Psoas muscle (tissue), 8 donors: ENCODE data around the gene GDF2. TPM values are rescaled to one million over a fixed set of nuclear protein-coding genes. Genes with fewer than 3 reads are reported as not detected.

Source experiments
- ATAC-seq, 4 donors: fragments of 200-7000 bp; cut with Tn5 transposase; one replicate each; pipeline ENCODE4 v1.9.1; 2020; ENCODE audit warnings: moderate library complexity in 3 of 4, mild to moderate bottlenecking in 2 of 4
- DNase-seq, 2 donors: peaks; one replicate each; pipeline ENCODE4 v3.0.0-alpha.2; 2020
- H3K27ac ChIP-seq: fragments of 200-600 bp; one replicate; pipeline ENCODE4 v1.8.0; 2022
- H3K27me3 ChIP-seq, 3 donors: fragments of 200-600 bp in 1 of 3; one replicate each; pipeline versions ENCODE4 v1.6.1 to v1.8.0; 2013 to 2022; ENCODE audit warnings: low read length in 2 of 3, mild to moderate bottlenecking in 2 of 3, moderate library complexity in 1 of 3; ENCODE audit not compliant: insufficient read depth in 3 of 3
- H3K36me3 ChIP-seq, 2 donors: fragments of 200-600 bp in 1 of 2; one replicate each; pipeline versions ENCODE4 v1.6.1 to v1.8.0; 2013 to 2022; ENCODE audit warnings: low read depth in 1 of 2, mild to moderate bottlenecking in 1 of 2, moderate library complexity in 1 of 2; ENCODE audit not compliant: insufficient read depth in 1 of 2
- H3K4me1 ChIP-seq: fragments of 200-600 bp; one replicate; pipeline ENCODE4 v1.8.0; 2022
- H3K4me3 ChIP-seq: fragments of 200-600 bp; one replicate; pipeline ENCODE4 v1.8.0; 2022; ENCODE audit warnings: mild to moderate bottlenecking
- H3K9me3 ChIP-seq: fragments of 200-600 bp; one replicate; pipeline ENCODE4 v1.8.0; 2022
- WGBS, 3 donors: extraction: QIAGEN DNeasy Blood & Tissue Kit; methylation state at CpG; one replicate each; pipeline versions ENCODE4 v1.1.6 to v1.1.7; 2013; 5-methylcytosine and 5-hydroxymethylcytosine counted together
- intact Hi-C, 2 donors: fragments of 100-400 bp; cut with DNase I; formaldehyde crosslinking; loops; one replicate each; pipeline versions ENCODE4 v1.11.0 to v1.14.2; 2022
- polyA plus RNA-seq, 3 donors: library from polyadenylated mRNA; stranded (reverse); fragments of 200-250 nt; gene quantifications; one replicate each; pipeline ENCODE4 v1.2.3, GENCODE V29; 2013
- total RNA-seq, 4 donors: library from RNA; stranded (reverse); fragmentation: NEBNext Ultra II Directional in 2 of 4; extraction: Animal tissue kit (Norgen Biotek cat#: 25700) in 2 of 4; gene quantifications; one replicate each; pipeline versions ENCODE4 v1.2.1 to v1.2.4, GENCODE V29; 2021 to 2023
- TF ChIP-seq, protein P1 (sequence below): fragments of 200-600 bp; IDR thresholded peaks from one replicate; pipeline ENCODE4 v1.8.0; 2022; ENCODE audit warnings: antibody characterized with exemption
- donor health status: healthy with polysubstance abuse.
- donor health status: DM: no; HTN: no; CAD: no; lungs with moderate emphysema.
- donor health status: Bipolar disorder and iron deficiency.
- donor health status: healthy.
- donor health status: DM: yes; HTN: yes; CAD: no.
- donor health status: DM: no; HTN: no; CAD: no.
- donor health status: DM: no; HTN: no; CAD: no.
- donor health status: DM: yes; HTN: yes; CAD: no.

GDF2 gene
- total and polyA plus RNA-seq, 7 donors = not detected

- H3K9me3 ChIP-seq = no peaks in the 10 kb centered on the region
- no peak for ATAC-seq
- peak in 1 of 2 donors; percentile 7 for DNase-seq
- no peaks in the 10 kb centered on the region for H3K36me3 ChIP-seq
- intact Hi-C loops = no loop called here
- H3K4me1 ChIP-seq = no peaks in the 10 kb centered on the region
- WGBS, 3 donors = 86 to 90% (median 87%) methylated on average over 7 of the region's 7 CpGs
- no peak overlapping the region for H3K27ac ChIP-seq
- TF ChIP-seq, protein P1, sequence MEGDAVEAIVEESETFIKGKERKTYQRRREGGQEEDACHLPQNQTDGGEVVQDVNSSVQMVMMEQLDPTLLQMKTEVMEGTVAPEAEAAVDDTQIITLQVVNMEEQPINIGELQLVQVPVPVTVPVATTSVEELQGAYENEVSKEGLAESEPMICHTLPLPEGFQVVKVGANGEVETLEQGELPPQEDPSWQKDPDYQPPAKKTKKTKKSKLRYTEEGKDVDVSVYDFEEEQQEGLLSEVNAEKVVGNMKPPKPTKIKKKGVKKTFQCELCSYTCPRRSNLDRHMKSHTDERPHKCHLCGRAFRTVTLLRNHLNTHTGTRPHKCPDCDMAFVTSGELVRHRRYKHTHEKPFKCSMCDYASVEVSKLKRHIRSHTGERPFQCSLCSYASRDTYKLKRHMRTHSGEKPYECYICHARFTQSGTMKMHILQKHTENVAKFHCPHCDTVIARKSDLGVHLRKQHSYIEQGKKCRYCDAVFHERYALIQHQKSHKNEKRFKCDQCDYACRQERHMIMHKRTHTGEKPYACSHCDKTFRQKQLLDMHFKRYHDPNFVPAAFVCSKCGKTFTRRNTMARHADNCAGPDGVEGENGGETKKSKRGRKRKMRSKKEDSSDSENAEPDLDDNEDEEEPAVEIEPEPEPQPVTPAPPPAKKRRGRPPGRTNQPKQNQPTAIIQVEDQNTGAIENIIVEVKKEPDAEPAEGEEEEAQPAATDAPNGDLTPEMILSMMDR = no peak
- H3K27me3 ChIP-seq = peaks cover 0 to 11% (median 0%) of the 10 kb centered on the region in 3 donors
- H3K4me3 ChIP-seq = no peak overlapping the region
Observed at GRCh38 chr10:47371629-47372485, 49.6 kb downstream of the GDF2 start.

DNA sequence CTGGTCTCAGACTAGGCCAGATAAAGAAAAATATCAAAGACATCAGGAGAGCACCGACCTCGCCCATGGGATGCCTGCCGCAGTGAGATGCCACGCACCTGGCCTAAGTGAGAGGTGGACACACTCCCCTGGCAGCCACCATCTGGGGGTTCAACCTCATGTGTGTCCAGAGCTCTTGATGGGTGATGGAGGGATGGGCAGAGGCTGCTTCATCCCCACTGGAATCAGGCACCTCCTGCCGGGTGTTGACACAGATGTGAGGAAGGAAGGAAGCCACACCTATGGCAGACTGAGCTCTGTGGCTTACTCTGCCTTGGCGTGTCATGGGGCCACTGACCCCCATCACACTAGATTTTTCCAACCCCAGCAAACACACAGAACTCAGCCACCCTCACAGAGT is 50.5 kb downstream of the GDF2 start:
- intact Hi-C loops = no loop called here
- Histone ChIP-seq H3K4me1 (peaks cover under 1% of the 10 kb centered on the region), H3K9me3 (no peaks in the 10 kb centered on the region), H3K4me3 (no peak overlapping the region), H3K27me3 (peaks cover 0 to 11% (median 0%) of the 10 kb centered on the region in 3 donors), H3K27ac (no peak overlapping the region), H3K36me3 (no peaks in the 10 kb centered on the region)
- DNase-seq = peak in 1 of 2 donors; percentile 38
- WGBS, 3 donors = 82 to 87% (median 85%) methylated on average over 6 of the region's 6 CpGs
- ATAC-seq = no peak
- TF ChIP-seq, protein P1 = no peak

DNA sequence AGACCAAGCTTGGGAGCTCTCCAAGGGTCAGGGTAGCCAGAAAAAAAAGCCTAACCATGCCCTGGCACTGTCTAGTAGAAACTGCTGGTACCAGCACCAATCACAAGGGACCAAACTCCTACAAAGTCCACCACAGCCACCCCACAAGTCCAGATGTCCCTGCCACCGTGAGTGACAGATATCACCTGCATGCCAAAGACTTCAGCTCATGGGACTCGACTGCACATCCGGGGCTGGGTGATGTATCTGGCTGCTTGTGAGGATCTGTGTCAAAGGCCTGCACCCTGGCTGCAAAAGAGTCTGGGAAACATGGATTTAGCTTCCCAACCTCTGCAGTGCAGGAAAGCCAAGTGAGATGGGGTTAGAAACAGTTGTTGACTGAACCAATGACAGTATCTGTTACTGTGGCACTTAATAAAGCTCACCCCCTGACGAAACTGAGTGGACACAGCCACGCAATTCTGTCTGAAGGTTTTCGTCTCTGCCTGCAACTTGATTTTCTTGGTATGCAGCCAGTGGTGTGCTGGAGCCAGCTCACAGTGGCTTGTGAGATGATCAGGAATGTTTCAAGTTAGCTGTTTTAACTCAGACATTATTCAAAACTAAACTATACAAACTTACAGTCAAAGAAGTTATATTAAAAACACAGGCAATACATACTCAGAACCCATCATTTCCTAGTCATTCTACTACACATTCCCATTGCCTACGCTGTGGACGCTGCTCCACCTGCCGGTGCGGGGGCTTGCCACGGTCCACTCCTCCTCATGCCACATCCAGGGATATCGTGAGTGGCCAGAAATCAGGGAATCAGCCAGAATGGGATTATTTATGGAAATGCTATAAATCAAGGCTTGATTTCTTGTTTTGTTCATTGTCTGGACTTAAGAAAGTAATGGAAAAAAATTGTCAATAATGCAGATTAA is 52.6 kb downstream of the GDF2 start:
- Histone ChIP-seq H3K36me3 (no peaks in the 10 kb centered on the region), H3K4me3 (no peak overlapping the region), H3K27ac (no peak overlapping the region), H3K27me3 (peaks cover 0 to 11% (median 0%) of the 10 kb centered on the region in 3 donors), H3K9me3 (no peaks in the 10 kb centered on the region), H3K4me1 (peaks cover 3% of the 10 kb centered on the region)
- intact Hi-C loops = loop anchor here in 1 of 2 donors (5.0 kb wide), 1 partner anchor 982 kb away; no protein-coding TSS in a partner anchor
- peak in 1 of 2 donors; percentile 42 for DNase-seq
- ATAC-seq = no peak
- WGBS, 3 donors = 38 to 68% (median 48%) methylated on average over 12 of the region's 12 CpGs
- TF ChIP-seq, protein P1 = no peak

DNA sequence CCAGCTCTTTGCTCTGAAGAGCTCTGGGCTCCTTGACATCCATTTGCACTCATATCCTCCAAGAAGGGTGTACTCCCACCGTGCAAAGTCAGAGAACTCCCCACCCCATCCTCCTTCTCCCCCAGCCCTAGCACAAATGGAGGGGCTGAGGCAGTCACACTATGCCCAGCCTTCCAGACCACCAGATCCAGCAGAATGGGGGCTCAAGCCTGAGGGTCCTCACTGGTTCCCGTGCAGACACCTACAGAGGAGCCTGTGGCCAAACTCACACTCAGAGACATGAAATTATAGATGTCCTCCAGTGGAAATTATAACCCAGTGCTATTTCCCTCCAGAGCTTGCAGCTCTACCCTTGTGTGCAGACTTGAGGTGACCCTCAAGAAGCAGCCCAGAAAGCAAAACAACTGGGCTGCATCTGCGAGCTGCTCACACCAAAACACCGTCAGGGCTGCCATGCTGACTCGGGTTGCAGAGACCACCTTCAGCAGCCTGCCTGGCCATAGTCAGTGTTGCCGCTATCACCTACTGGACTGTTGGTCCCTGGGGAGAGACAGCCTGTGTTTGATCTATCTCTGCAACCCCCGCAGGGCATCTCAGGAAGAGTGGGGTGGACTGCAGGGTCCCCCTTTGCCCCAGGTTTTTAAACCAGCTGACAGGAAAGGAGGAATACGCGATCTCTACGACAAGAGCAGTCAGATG is 54.4 kb downstream of the GDF2 start:
- Histone ChIP-seq H3K4me3 (no peak overlapping the region), H3K4me1 (peaks cover 3% of the 10 kb centered on the region), H3K27me3 (peaks cover 0 to 11% (median 0%) of the 10 kb centered on the region in 3 donors), H3K9me3 (no peaks in the 10 kb centered on the region), H3K36me3 (no peaks in the 10 kb centered on the region), H3K27ac (no peak overlapping the region)
- WGBS, 3 donors = 65 to 75% (median 69%) methylated on average over 10 of the region's 10 CpGs
- DNase-seq (peak in 1 of 2 donors; percentile 25), ATAC-seq (no peak)
- TF ChIP-seq, protein P1 = no peak
- intact Hi-C loops = loop anchor here in 1 of 2 donors (5.0 kb wide), 1 partner anchor 981 kb away; no protein-coding TSS in a partner anchor
